Measurements from ENCODE around the gene KRT82.

The KRT82 gene

DNA sequence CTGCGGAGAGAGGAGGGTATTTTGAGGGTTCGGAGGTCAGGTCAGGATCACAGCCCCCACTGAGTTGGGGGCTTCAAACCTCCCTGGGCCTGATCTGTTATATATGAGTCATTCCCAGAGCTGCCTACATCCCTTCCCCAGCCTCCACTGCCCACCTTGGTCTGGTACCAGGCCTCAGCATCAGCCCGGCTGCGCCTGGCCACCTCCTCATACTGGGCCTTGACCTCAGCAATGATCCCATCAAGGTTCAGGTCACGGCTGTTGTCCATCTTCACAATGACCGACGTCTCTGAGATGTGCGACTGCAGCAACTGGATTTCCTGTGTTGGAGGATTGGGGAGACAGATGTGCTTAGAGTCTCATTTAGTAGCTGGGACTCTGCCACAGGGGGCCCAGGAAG lies 24.9 kb downstream of the KRT82 start:
- no peak overlapping the region for H3K27ac ChIP-seq
- no peak for TF ChIP-seq ZFX (IDR thresholded peaks at IDR 0.05; ENCODE audit: borderline replicate concordance)

- no peak overlapping the region for H3K27ac ChIP-seq
- no peak for TF ChIP-seq ZFX (IDR thresholded peaks at IDR 0.05; ENCODE audit: borderline replicate concordance)
- TF ChIP-seq, protein P1, sequence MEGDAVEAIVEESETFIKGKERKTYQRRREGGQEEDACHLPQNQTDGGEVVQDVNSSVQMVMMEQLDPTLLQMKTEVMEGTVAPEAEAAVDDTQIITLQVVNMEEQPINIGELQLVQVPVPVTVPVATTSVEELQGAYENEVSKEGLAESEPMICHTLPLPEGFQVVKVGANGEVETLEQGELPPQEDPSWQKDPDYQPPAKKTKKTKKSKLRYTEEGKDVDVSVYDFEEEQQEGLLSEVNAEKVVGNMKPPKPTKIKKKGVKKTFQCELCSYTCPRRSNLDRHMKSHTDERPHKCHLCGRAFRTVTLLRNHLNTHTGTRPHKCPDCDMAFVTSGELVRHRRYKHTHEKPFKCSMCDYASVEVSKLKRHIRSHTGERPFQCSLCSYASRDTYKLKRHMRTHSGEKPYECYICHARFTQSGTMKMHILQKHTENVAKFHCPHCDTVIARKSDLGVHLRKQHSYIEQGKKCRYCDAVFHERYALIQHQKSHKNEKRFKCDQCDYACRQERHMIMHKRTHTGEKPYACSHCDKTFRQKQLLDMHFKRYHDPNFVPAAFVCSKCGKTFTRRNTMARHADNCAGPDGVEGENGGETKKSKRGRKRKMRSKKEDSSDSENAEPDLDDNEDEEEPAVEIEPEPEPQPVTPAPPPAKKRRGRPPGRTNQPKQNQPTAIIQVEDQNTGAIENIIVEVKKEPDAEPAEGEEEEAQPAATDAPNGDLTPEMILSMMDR (IDR thresholded peaks at IDR 0.05): peak; percentile 98
These were observed 25.9 kb downstream of the KRT82 start for GRCh38 chr12:52380271-52380694.

DNA sequence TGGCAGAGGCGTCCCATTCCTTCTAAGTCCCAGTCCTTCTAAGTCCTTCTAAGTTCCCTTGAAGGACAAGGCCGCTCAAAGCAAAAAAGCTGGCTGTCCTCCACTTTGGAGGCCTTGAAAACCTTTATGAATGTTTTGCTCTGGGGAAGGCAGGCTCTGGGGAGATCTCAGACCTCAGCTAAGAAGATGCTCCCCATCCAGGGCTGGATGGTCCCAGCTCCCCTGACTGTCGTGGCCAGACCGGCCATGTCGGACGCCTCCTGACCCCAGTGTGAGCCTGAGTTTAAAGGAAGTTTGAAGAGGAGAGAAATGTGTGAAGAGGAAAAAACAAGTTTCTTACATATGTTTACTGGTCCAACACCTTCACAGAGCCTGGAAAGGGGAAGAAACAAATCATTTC lies 26.6 kb downstream of the KRT82 start:
- no peak overlapping the region for H3K27ac ChIP-seq

DNA sequence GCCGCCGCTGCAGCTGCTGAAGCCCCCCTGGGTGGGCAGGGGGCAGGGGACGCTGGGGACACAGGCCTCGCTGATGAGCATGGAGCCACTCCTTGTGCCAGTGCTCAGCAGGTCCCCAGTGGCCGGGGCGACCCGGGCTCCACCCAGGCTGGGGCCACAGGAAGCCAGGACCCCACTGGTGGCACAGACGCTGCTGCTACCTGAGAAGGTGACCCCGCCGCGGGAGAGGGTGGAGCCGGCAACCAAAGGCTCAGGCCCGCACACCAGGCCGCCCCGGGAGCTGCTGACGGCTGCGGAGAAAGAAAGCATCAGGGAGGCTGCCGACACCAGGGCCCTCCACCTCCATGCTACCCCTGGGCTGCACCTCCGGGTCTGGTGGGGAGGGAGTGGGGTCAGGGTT lies 28.0 kb downstream of the KRT82 start:
- TF ChIP-seq, protein P1 (IDR thresholded peaks at IDR 0.05): no peak
- no peak for TF ChIP-seq ZFX (IDR thresholded peaks at IDR 0.05; ENCODE audit: borderline replicate concordance)
- H3K27ac ChIP-seq: no peak overlapping the region

More for the DNA sequence above, 26.6 kb downstream of the KRT82 start:
- TF ChIP-seq, protein P1 (IDR thresholded peaks at IDR 0.05): no peak
- no peak for TF ChIP-seq ZFX (IDR thresholded peaks at IDR 0.05; ENCODE audit: borderline replicate concordance)

DNA sequence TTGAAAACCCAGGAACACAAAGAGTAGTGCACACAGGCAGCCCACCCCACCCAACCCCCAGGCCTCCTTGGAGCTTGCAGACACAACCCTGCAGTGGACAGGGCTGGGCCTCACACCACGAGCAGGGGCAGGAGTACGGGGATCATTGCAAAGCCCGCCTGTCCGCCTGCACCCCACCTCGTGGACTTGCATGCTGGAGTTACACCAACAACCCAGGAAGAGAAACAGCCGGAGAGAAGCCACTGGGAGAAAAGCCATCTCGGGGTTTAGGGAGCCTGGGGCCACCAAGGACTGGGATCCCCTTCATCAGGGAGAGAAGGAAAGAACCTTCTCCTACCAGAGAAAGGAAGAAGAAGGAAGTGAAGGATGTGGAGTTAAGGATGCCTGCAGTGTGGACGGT lies 28.9 kb downstream of the KRT82 start:
- TF ChIP-seq, protein P1 (IDR thresholded peaks at IDR 0.05): no peak
- no peak for TF ChIP-seq ZFX (IDR thresholded peaks at IDR 0.05; ENCODE audit: borderline replicate concordance)
- no peak overlapping the region for H3K27ac ChIP-seq

- H3K27ac ChIP-seq: no peak overlapping the region
- TF ChIP-seq ZFX (IDR thresholded peaks at IDR 0.05; ENCODE audit: borderline replicate concordance): no peak
- TF ChIP-seq, protein P1 (IDR thresholded peaks at IDR 0.05): peak; percentile 98
These were observed 33.6 kb downstream of the KRT82 start for GRCh38 chr12:52372216-52373154.

- TF ChIP-seq ZFX (IDR thresholded peaks at IDR 0.05; ENCODE audit: borderline replicate concordance): no peak
- TF ChIP-seq, protein P1 (IDR thresholded peaks at IDR 0.05): no peak
- no peak overlapping the region for H3K27ac ChIP-seq
These were observed 34.4 kb downstream of the KRT82 start for GRCh38 chr12:52371716-52372115.

All from 22Rv1 (cell line).